OCI-LY7 (cell line): ENCODE data around the gene LSAMP.

ENCODE experiments used
- EZH2phosphoT487 ChIP-seq: fragments of 200-600 bp; sonication (generic); IDR thresholded peaks from 2 replicates; pipeline ENCODE4 v1.6.1; 2018; ENCODE audit warnings: low read depth, borderline replicate concordance, mild to moderate bottlenecking, mixed run types, antibody characterized with exemption, low read length, moderate library complexity, mixed read lengths
- TF ChIP-seq, protein P1 (sequence below): fragments of 200-600 bp; sonication (generic); conservative IDR thresholded peaks from 2 replicates; pipeline ENCODE4 v1.5.1; 2014; ENCODE audit warnings: mild to moderate bottlenecking, antibody characterized with exemption, low read length, moderate library complexity, mixed read lengths

DNA sequence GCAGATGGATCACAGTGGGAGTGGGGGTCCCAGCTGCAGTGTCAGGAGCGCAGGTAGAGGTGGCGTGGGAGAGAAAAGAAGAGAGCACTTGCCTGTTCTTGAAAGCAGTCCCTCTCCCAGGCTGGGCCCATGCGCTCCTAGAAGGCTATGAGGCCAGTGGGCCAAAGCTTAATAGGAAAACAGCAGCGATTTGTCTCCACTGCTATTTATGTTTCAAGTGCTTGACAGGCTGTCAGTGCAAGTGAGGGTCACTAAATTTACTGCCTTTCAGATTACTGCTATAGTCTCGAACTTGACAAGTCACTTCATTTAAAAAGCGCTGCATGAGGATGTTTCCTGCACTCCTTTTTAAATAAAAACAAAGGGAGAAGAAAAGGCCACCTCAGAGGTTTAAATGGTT lies 582.4 kb downstream of the LSAMP start:
- TF ChIP-seq, protein P1, sequence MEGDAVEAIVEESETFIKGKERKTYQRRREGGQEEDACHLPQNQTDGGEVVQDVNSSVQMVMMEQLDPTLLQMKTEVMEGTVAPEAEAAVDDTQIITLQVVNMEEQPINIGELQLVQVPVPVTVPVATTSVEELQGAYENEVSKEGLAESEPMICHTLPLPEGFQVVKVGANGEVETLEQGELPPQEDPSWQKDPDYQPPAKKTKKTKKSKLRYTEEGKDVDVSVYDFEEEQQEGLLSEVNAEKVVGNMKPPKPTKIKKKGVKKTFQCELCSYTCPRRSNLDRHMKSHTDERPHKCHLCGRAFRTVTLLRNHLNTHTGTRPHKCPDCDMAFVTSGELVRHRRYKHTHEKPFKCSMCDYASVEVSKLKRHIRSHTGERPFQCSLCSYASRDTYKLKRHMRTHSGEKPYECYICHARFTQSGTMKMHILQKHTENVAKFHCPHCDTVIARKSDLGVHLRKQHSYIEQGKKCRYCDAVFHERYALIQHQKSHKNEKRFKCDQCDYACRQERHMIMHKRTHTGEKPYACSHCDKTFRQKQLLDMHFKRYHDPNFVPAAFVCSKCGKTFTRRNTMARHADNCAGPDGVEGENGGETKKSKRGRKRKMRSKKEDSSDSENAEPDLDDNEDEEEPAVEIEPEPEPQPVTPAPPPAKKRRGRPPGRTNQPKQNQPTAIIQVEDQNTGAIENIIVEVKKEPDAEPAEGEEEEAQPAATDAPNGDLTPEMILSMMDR: no peak
- no peak for TF ChIP-seq EZH2phosphoT487
